ENCODE data around the gene TUBA4A. TPM values are rescaled to one million over a fixed set of nuclear protein-coding genes. Genes with fewer than 3 reads are reported as not detected.

The TUBA4A gene
- total and polyA plus RNA-seq, 4 donors = 15.6 to 82.1 (median 43.0) TPM

DNA sequence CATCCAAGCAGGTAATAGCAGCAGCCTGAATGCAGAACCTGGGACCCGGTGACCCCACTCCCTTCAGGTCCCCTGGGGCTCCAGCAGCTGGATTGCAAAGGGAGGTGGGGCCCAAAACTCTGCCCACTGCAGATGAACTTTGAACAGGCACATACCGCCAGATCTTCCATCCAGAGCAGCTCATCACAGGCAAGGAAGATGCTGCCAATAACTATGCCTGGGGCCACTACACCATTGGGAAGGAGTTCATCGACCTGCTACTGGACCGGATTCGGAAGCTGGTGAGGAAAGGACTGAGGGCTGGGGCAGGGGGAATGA is 16.3 kb upstream of the TUBA4A start:
- Histone ChIP-seq H3K4me3 (no peak overlapping the region), H3K4me1 (ENCODE audit: control insufficient read depth in 5 of 5, insufficient read depth in 5 of 5, low read length in 5 of 5) (peaks cover 0 to 3% (median 0%) of the 10 kb centered on the region in 5 donors), H3K9me3 (ENCODE audit: control insufficient read depth in 4 of 4, insufficient read depth in 3 of 4, low read length in 3 of 4) (peaks cover 0 to 2% (median 0%) of the 10 kb centered on the region in 4 donors), H3K36me3 (ENCODE audit: control insufficient read depth in 4 of 4, insufficient read depth in 4 of 4, low read length in 4 of 4) (no peaks in the 10 kb centered on the region), H3K27ac (ENCODE audit: low read depth in 1 of 2, low read length in 1 of 2) (no peak overlapping the region), H3K27me3 (ENCODE audit: control insufficient read depth in 3 of 3, insufficient read depth in 3 of 3, low read length in 2 of 3) (no peaks in the 10 kb centered on the region), H3K9ac (ENCODE audit: insufficient read depth in 1 of 2, low read length in 2 of 2) (no peak overlapping the region)
- TF ChIP-seq, protein P1, sequence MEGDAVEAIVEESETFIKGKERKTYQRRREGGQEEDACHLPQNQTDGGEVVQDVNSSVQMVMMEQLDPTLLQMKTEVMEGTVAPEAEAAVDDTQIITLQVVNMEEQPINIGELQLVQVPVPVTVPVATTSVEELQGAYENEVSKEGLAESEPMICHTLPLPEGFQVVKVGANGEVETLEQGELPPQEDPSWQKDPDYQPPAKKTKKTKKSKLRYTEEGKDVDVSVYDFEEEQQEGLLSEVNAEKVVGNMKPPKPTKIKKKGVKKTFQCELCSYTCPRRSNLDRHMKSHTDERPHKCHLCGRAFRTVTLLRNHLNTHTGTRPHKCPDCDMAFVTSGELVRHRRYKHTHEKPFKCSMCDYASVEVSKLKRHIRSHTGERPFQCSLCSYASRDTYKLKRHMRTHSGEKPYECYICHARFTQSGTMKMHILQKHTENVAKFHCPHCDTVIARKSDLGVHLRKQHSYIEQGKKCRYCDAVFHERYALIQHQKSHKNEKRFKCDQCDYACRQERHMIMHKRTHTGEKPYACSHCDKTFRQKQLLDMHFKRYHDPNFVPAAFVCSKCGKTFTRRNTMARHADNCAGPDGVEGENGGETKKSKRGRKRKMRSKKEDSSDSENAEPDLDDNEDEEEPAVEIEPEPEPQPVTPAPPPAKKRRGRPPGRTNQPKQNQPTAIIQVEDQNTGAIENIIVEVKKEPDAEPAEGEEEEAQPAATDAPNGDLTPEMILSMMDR (IDR thresholded peaks at IDR 0.05; ENCODE audit: control extremely low read depth, extremely low read depth) = no peak
- DNase-seq (no peak), ATAC-seq (ENCODE audit: insufficient read depth, low FRiP score) (no peak)
- WGBS, 2 donors = 92 to 97% methylated on average over 5 of the region's 5 CpGs

DNA sequence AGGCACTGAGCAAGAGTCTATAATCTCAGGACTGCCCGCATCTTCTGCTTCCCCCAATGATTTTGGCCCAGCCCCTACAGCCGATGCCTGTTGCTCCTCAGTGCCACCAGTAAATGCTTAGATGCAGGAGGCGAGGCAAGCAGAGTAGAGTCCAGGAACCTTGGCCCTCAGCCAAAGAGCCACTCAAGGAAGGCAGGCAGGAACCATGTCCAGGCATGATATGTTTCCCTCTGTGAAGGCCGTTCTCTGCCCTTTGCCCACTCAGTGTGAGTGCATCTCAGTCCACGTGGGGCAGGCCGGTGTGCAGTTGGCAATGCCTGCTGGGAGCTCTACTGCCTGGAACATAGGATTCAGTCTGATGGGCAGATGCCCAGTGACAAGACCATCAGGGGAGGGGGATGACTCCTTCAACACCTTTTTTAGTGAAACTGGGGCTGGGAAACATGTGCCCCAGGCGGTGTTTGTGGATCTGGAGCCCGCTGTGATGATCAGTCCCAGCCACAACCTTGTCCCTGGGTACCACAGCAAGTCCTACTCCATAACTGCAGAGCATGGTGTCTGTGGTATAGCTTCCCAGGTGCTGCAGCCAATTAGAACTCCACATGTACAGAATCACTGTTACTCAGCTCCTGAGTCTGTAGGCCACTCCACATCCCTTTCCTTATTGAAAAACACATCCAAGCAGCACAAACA is 15.8 kb upstream of the TUBA4A start:
- Histone ChIP-seq H3K36me3 (ENCODE audit: control insufficient read depth in 4 of 4, insufficient read depth in 4 of 4, low read length in 4 of 4) (no peaks in the 10 kb centered on the region), H3K27me3 (ENCODE audit: control insufficient read depth in 3 of 3, insufficient read depth in 3 of 3, low read length in 2 of 3) (no peaks in the 10 kb centered on the region), H3K9me3 (ENCODE audit: control insufficient read depth in 4 of 4, insufficient read depth in 3 of 4, low read length in 3 of 4) (peaks cover 0 to 2% (median 0%) of the 10 kb centered on the region in 4 donors), H3K9ac (ENCODE audit: insufficient read depth in 1 of 2, low read length in 2 of 2) (no peak overlapping the region), H3K4me3 (no peak overlapping the region), H3K4me1 (ENCODE audit: control insufficient read depth in 5 of 5, insufficient read depth in 5 of 5, low read length in 5 of 5) (no peaks in the 10 kb centered on the region), H3K27ac (ENCODE audit: low read depth in 1 of 2, low read length in 1 of 2) (peak overlapping the region in 1 of 2 donors; percentile 42)
- TF ChIP-seq, protein P1 (IDR thresholded peaks at IDR 0.05; ENCODE audit: control extremely low read depth, extremely low read depth) = no peak
- DNase-seq = peak in 1 of 3 donors; percentile 45
- 53 to 80% methylated on average over 8 of the region's 8 CpGs for WGBS, 2 donors
- ATAC-seq (ENCODE audit: insufficient read depth, low FRiP score) = no peak

DNA sequence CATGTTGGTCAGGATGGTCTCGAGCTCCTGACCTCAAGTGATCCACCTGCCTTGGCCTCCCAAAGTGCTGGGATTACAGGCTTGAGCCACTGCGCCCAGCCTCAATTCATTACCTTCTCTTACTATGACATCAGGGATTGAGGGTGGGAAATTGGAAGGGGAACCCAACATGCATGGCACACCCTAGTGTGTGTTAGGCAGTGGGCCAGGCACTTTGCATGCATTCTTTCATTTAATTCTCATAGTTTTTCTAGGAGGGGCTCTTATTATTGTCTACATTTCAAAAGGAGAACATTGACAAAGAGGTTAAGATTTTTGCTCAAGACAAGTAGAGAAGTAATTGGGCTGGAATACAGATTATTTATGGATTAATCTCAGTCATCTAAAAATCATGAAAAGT is 14.6 kb upstream of the TUBA4A start:
- TF ChIP-seq, protein P1 (IDR thresholded peaks at IDR 0.05; ENCODE audit: control extremely low read depth, extremely low read depth) = no peak
- WGBS, 2 donors = 84 to 92% methylated on average over 2 of the region's 2 CpGs
- no peak for DNase-seq

DNA sequence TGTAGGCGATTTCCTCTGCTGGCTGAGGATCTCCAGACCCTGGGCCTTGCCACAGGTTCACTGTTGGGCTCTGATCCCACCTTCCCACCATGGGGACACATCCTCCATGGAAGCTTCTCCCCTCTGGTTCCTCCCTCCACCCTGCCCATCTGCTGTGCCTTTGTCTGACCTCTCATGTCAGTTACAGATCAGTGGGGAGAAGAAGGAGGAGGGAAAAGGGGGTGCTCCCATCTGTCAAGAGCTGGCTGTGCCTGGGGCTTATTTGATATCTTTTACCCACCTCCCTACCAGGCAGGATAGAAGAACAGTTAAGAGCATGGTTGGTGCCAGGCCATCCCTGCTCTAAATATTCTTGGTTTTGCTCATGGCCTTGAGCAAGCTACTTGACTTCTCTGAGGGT is 13.2 kb upstream of the TUBA4A start:
- TF ChIP-seq, protein P1 (IDR thresholded peaks at IDR 0.05; ENCODE audit: control extremely low read depth, extremely low read depth) = no peak
- 75% methylated on average over 1 of the region's 1 CpG; no CpG with 5 or more reads in 1 of the 2 donors for WGBS, 2 donors
- H3K27me3 ChIP-seq (ENCODE audit: control insufficient read depth in 3 of 3, insufficient read depth in 3 of 3, low read length in 2 of 3) = no peaks in the 10 kb centered on the region
- no peak for ATAC-seq (ENCODE audit: insufficient read depth, low FRiP score)
- H3K9me3 ChIP-seq (ENCODE audit: control insufficient read depth in 4 of 4, insufficient read depth in 3 of 4, low read length in 3 of 4) = peaks cover 0 to 2% (median 0%) of the 10 kb centered on the region in 4 donors
- no peaks in the 10 kb centered on the region for H3K4me1 ChIP-seq (ENCODE audit: control insufficient read depth in 5 of 5, insufficient read depth in 5 of 5, low read length in 5 of 5)
- no peak for DNase-seq
- no peak overlapping the region for H3K4me3 ChIP-seq
- no peak overlapping the region for H3K27ac ChIP-seq (ENCODE audit: low read depth in 1 of 2, low read length in 1 of 2)
- H3K36me3 ChIP-seq (ENCODE audit: control insufficient read depth in 4 of 4, insufficient read depth in 4 of 4, low read length in 4 of 4) = no peaks in the 10 kb centered on the region
- H3K9ac ChIP-seq (ENCODE audit: insufficient read depth in 1 of 2, low read length in 2 of 2) = no peak overlapping the region

More for the DNA sequence above, 14.6 kb upstream of the TUBA4A start:
- Histone ChIP-seq H3K4me1 (ENCODE audit: control insufficient read depth in 5 of 5, insufficient read depth in 5 of 5, low read length in 5 of 5) (no peaks in the 10 kb centered on the region), H3K4me3 (no peak overlapping the region), H3K9me3 (ENCODE audit: control insufficient read depth in 4 of 4, insufficient read depth in 3 of 4, low read length in 3 of 4) (peaks cover 0 to 2% (median 0%) of the 10 kb centered on the region in 4 donors), H3K9ac (ENCODE audit: insufficient read depth in 1 of 2, low read length in 2 of 2) (no peak overlapping the region), H3K27me3 (ENCODE audit: control insufficient read depth in 3 of 3, insufficient read depth in 3 of 3, low read length in 2 of 3) (no peaks in the 10 kb centered on the region), H3K27ac (ENCODE audit: low read depth in 1 of 2, low read length in 1 of 2) (no peak overlapping the region), H3K36me3 (ENCODE audit: control insufficient read depth in 4 of 4, insufficient read depth in 4 of 4, low read length in 4 of 4) (no peaks in the 10 kb centered on the region)
- no peak for ATAC-seq (ENCODE audit: insufficient read depth, low FRiP score)

Data from lung (tissue), 12 donors.